Measurements from ENCODE around the gene BSPH1. TPM values are rescaled to one million over a fixed set of nuclear protein-coding genes. Genes with fewer than 3 reads are reported as not detected.

BSPH1 gene
- total and polyA plus RNA-seq, 2 donors (not counting 3 experiments of a cell fraction or from before 2014, with no cell fraction given), result not detected

DNA sequence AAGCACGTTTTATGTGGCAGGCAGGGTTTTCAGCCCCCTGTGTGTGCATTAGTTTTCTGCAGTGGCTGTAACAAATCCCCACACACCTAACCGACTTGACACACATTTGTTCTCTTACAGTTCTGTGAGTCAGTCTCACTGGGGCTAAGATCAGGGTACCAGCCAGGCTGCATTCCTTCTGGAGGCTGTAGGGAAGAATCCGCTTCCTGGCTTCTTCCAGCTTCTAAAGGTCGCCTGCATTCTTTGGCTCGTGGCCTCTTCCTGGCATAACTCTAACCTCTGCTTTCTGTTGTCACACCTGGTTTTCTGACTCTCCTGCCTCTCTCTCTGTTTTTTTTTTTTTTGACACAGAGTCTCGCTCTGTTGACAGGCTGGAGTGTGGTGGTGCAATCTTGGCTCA, 8.9 kb upstream of the BSPH1 start:
- H3K9me3 ChIP-seq (replicated peaks; ENCODE audit: control insufficient read depth, insufficient read depth, low read length), result no peaks in the 10 kb centered on the region
- dilution Hi-C loops (cut with MboI; ENCODE audit: extremely low pct_ligation_motif_present, low sequenced_read_pairs), result no loop called here
- POLR2A ChIA-PET, result no interaction called here
- intact Hi-C loops (cut with micrococcal nuclease), result no loop called here
- TF ChIP-seq POLR2AphosphoS5 (IDR thresholded peaks at IDR 0.05; ENCODE audit: insufficient read depth, low read depth, low read length) (no peak), JUN (IDR thresholded peaks at IDR 0.05; ENCODE audit: borderline replicate concordance, insufficient read depth, insufficient read length, low read depth) (no peak), GATA2 (IDR thresholded peaks at IDR 0.05; ENCODE audit: insufficient read depth, insufficient read length, low read depth, low read length) (no peak), MYC (IDR thresholded peaks at IDR 0.05; ENCODE audit: low read depth, low read length) (no peak), FOS (IDR thresholded peaks at IDR 0.05; ENCODE audit: borderline replicate concordance, insufficient read depth, low read length) (no peak), POLR2A (IDR thresholded peaks at IDR 0.05; ENCODE audit: low read depth, low read length) (no peak)
- TF ChIP-seq, protein P1, sequence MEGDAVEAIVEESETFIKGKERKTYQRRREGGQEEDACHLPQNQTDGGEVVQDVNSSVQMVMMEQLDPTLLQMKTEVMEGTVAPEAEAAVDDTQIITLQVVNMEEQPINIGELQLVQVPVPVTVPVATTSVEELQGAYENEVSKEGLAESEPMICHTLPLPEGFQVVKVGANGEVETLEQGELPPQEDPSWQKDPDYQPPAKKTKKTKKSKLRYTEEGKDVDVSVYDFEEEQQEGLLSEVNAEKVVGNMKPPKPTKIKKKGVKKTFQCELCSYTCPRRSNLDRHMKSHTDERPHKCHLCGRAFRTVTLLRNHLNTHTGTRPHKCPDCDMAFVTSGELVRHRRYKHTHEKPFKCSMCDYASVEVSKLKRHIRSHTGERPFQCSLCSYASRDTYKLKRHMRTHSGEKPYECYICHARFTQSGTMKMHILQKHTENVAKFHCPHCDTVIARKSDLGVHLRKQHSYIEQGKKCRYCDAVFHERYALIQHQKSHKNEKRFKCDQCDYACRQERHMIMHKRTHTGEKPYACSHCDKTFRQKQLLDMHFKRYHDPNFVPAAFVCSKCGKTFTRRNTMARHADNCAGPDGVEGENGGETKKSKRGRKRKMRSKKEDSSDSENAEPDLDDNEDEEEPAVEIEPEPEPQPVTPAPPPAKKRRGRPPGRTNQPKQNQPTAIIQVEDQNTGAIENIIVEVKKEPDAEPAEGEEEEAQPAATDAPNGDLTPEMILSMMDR (IDR thresholded peaks at IDR 0.05; ENCODE audit: extremely low read depth in 1 of 2, insufficient read depth in 1 of 2, low read depth in 1 of 2, low read length in 2 of 2), result no peak
- TF ChIP-seq, protein P2, sequence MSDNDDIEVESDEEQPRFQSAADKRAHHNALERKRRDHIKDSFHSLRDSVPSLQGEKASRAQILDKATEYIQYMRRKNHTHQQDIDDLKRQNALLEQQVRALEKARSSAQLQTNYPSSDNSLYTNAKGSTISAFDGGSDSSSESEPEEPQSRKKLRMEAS (IDR thresholded peaks at IDR 0.05; ENCODE audit: insufficient read depth, insufficient read length), result no peak
- H3K4me3 ChIP-seq (replicated peaks in 1 of 3; ENCODE audit: insufficient read depth in 1 of 3, low read depth in 1 of 3, low read length in 3 of 3), result no peak overlapping the region
- BruUV-seq (replicated peaks), result no TSS peak
- H3K4me2 ChIP-seq (ENCODE audit: insufficient read depth, low read length), result no peak overlapping the region
- no peak for FAIRE-seq
- H3K79me2 ChIP-seq (ENCODE audit: control insufficient read depth, insufficient read depth, low read length), result no peaks in the 10 kb centered on the region
- H3K9ac ChIP-seq (replicated peaks; ENCODE audit: extremely low read depth, insufficient read depth, low read length), result no peak overlapping the region
- H3K9me1 ChIP-seq (replicated peaks; ENCODE audit: control insufficient read depth, extremely low read depth, insufficient read depth, low read length), result no peaks in the 10 kb centered on the region
- no peaks in the 10 kb centered on the region for H3K4me1 ChIP-seq (ENCODE audit: control insufficient read depth, extremely low read depth, insufficient read depth, low read length)
- no peaks in the 10 kb centered on the region for H3K36me3 ChIP-seq (ENCODE audit: control insufficient read depth in 2 of 2, extremely low read depth in 1 of 2, insufficient read depth in 2 of 2, low read length in 2 of 2)
- no peak overlapping the region for H3K27ac ChIP-seq (ENCODE audit: insufficient read depth, low read depth, low read length)
- H4K20me1 ChIP-seq (replicated peaks; ENCODE audit: control insufficient read depth, extremely low read depth, insufficient read depth, low read length), result no peaks in the 10 kb centered on the region
- H2AFZ ChIP-seq (ENCODE audit: low read depth, low read length), result no peak overlapping the region
- no peaks in the 10 kb centered on the region for H3K27me3 ChIP-seq (ENCODE audit: control insufficient read depth in 2 of 2, insufficient read depth in 2 of 2, low read length in 2 of 2)
- CTCF ChIA-PET, result interaction anchor here (1.2 kb wide), 1 partner anchor 12 kb away, joined by 3 read pairs; no protein-coding TSS in a partner anchor
- DNase-seq (ENCODE audit: low read depth, low spot score), result no peak
